Fibroblast of pulmonary artery (primary cell): Measurements from ENCODE around the gene DDX5.

Experiments
- DNase-seq: peaks from one replicate; pipeline ENCODE4 v3.0.0-alpha.2; 2010; ENCODE audit warnings: low read depth
- H3K4me3 ChIP-seq: replicated peaks from 2 replicates; pipeline ENCODE4 v1.5.1; 2011; ENCODE audit warnings: low read depth, mild to moderate bottlenecking, control low read depth, low read length, moderate library complexity
- TF ChIP-seq, protein P1 (sequence below): IDR thresholded peaks from 2 replicates; pipeline ENCODE4 v1.5.1; 2011; ENCODE audit warnings: mild to moderate bottlenecking, control low read depth, low read length, inconsistent platforms; ENCODE audit errors: missing control alignments

Gene DDX5

DNA sequence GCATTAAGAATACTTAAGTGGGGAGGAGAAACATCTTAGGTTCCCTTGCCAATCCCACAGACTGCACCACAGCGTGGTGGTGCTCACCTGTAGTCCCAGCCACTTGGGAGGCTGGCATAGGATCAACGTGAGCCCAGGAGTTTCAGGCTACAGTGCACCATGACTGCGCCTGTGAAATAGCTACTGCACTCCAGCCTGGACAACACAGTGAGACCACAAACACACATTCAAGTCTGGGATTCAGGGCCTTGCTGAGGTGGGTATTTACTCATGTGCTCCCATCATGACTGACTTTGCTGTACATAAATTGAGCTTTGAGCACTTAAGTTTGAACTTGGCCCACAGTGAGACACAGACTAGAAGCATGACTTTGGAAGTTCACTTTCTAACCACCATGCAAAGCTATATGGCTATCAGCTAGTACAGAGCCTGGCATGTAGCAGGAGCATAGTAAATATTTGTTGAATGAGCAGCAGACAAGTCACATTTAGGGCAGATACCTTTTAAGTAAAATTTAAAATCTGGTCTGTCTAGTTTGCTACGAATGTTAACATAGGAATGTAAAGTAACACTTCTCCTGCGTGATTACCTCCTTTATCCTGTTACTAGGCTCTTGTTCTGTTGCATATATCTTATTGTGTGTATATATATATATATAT lies 34.2 kb upstream of the DDX5 start:
- TF ChIP-seq, protein P1, sequence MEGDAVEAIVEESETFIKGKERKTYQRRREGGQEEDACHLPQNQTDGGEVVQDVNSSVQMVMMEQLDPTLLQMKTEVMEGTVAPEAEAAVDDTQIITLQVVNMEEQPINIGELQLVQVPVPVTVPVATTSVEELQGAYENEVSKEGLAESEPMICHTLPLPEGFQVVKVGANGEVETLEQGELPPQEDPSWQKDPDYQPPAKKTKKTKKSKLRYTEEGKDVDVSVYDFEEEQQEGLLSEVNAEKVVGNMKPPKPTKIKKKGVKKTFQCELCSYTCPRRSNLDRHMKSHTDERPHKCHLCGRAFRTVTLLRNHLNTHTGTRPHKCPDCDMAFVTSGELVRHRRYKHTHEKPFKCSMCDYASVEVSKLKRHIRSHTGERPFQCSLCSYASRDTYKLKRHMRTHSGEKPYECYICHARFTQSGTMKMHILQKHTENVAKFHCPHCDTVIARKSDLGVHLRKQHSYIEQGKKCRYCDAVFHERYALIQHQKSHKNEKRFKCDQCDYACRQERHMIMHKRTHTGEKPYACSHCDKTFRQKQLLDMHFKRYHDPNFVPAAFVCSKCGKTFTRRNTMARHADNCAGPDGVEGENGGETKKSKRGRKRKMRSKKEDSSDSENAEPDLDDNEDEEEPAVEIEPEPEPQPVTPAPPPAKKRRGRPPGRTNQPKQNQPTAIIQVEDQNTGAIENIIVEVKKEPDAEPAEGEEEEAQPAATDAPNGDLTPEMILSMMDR: no peak
- H3K4me3 ChIP-seq: no peak overlapping the region
- DNase-seq: no peak

DNA sequence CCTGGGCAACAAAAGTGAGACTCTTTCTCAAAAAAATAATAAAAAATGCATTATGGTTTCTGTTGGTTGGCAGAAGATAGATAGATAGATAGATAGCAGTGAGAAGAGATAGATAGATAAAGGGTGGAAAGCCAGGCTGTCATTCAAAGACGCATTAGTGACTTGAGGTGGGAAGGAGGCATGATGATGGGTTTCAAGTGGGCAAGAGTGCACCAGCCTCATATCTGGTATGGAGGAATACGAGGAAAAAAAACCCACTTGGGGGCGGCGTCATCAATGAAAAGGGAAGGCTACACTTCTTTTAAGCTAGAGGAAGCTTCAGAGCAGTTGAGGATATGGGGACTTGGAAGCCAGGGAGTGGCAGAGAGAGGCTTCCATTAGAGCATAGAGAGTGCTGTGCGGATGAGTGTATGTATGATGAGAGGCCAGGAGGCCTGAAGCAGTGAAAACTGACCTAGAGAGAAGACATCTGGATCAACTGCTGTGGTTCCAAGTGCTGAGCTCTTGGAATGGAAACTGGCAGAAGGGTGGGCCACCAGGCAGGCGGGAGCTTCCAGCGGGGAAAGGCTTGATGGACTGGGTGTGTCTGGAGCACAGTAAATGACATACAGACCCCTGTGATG lies 32.5 kb upstream of the DDX5 start:
- no peak for DNase-seq
- TF ChIP-seq, protein P1: no peak
- no peak overlapping the region for H3K4me3 ChIP-seq

DNA sequence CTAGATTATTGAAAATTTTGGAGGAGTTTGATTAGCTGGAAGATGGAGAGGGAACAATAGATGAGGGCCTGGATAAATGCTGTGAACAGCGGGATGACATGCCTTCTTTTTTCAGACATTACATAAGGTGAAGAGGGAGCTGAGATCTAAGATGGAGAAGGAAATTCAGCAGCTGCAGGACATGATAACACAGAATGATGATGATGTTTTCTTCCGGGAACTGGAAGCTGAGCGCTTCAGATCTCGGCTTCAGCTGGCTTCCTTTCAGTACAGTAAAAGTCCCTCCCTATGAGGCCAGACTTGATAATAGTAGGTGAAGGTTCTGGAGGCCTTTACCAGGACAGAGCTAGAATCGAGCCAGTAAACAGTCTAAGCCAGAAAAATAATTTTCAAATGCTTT lies 31.4 kb upstream of the DDX5 start:
- DNase-seq: peak; percentile 13
- no peak overlapping the region for H3K4me3 ChIP-seq
- TF ChIP-seq, protein P1: no peak

DNA sequence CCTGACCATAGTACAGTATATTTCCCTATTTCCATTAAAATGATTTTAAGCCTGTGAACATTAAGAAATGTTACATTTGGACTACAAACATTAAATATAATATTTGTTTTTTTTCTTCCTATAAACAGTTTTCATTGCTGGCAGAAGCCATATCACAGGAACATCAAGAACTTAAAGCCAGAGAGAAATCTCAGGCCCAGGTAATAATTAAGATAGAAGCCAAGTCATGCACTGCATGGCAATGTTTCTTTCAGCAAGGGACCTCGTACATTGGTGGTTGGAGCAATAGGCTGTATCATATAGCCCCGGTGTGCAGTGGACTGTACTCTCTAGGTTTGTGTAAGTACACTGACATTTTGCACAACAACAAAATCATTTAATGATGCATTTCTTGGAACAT lies 30.8 kb upstream of the DDX5 start:
- TF ChIP-seq, protein P1: no peak
- no peak overlapping the region for H3K4me3 ChIP-seq
- no peak for DNase-seq

DNA sequence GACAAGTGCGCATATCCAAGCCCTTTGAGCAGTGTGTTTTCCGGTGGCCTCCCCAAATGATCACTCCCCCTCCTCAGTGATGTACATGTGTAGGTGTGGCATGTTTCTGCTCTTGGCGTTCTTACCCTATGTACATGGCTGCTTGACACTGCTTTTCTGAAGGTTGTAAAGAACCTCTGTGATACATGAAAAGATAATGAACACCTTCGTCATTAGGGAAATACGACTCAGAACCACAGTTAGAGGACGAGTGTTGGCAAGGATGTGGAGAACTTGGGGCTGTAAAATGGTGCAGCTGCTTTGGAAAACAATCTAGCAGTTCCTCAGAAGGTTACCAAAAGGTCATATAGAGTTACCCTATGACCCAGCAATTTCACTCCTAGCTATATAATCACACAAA lies 29.3 kb upstream of the DDX5 start:
- no peak overlapping the region for H3K4me3 ChIP-seq
- TF ChIP-seq, protein P1: no peak
- no peak for DNase-seq

DNA sequence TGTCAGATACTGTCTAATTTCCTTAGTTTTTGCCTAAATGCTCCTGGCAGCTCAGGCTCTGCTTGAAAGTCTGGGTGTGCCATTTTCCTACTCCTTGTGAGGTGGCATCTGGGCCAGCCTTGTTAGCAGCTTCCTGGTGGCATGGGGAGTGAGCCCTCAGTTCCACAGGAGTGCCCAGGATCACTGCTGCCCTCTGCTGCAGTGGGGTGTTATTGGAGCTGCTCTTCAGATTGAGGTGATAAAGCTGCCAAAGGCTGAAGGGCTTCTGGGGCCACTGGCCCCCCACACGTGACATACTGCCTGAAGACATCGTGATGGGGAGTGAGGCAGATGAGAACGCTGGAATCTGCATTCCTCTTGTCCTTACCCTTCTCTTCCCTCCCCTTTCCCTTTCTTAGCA lies 28.1 kb upstream of the DDX5 start:
- no peak for DNase-seq
- TF ChIP-seq, protein P1: peak; percentile 16
- H3K4me3 ChIP-seq: no peak overlapping the region

DNA sequence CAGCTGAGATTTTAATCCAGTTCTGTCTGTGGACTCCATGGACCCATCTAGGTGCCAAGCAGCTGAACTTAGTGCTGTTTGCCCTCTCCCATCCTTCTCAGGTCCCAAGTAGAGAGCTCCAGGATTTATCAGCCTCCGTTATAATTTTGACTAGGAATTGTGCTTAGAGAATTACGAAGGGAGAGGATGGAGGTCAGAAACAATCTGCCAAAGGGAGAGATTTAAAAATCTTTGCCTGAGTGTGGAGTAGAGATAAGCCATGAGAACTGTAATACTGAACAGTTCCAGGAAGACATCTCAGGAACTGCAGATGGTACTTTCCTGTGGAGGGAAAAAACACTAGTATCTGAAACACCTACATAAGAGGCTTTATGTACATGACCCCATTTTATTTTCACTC lies 27.7 kb upstream of the DDX5 start:
- no peak for DNase-seq
- H3K4me3 ChIP-seq: no peak overlapping the region
- TF ChIP-seq, protein P1: no peak
